Lung (tissue), 12 donors: ENCODE results near the gene C12orf57. TPM values are rescaled to one million over a fixed set of nuclear protein-coding genes. Genes with fewer than 3 reads are reported as not detected.

Experiments used
- ATAC-seq: fragments of 200-7000 bp; cut with Tn5 transposase; one replicate; pipeline ENCODE4 v1.9.1; 2020; ENCODE audit warnings: moderate number of reproducible peaks; ENCODE audit not compliant: insufficient read depth, low FRiP score
- DNase-seq, 3 donors: peaks; one replicate each; pipeline ENCODE4 v3.0.0-alpha.2; 2013 to 2017
- H3K27ac ChIP-seq, 2 donors: one replicate each; pipeline ENCODE4 v1.5.1; 2013; ENCODE audit warnings: mild to moderate bottlenecking in 2 of 2, moderate library complexity in 2 of 2, control low read depth in 1 of 2, inconsistent platforms in 1 of 2, low read depth in 1 of 2, low read length in 1 of 2
- H3K27me3 ChIP-seq, 3 donors: one replicate each; pipeline ENCODE4 v1.5.1; 2013; ENCODE audit warnings: low read length in 2 of 3; ENCODE audit not compliant: control insufficient read depth in 3 of 3, insufficient read depth in 3 of 3
- H3K36me3 ChIP-seq, 4 donors: one replicate each; pipeline ENCODE4 v1.5.1; 2013; ENCODE audit warnings: low read length in 4 of 4, mild to moderate bottlenecking in 1 of 4, moderate library complexity in 1 of 4; ENCODE audit not compliant: control insufficient read depth in 4 of 4, insufficient read depth in 4 of 4
- H3K4me1 ChIP-seq, 5 donors: one replicate each; pipeline ENCODE4 v1.5.1; 2013; ENCODE audit warnings: low read length in 5 of 5, mild to moderate bottlenecking in 2 of 5, moderate library complexity in 1 of 5; ENCODE audit not compliant: control insufficient read depth in 5 of 5, insufficient read depth in 5 of 5
- H3K4me3 ChIP-seq: one replicate; pipeline ENCODE4 v1.5.1; 2013; ENCODE audit warnings: mild to moderate bottlenecking, control low read depth, moderate library complexity
- H3K9ac ChIP-seq, 2 donors: one replicate each; pipeline ENCODE4 v1.5.1; 2013; ENCODE audit warnings: low read length in 2 of 2, control low read depth in 1 of 2; ENCODE audit not compliant: insufficient read depth in 1 of 2
- H3K9me3 ChIP-seq, 4 donors: one replicate each; pipeline ENCODE4 v1.5.1; 2013; ENCODE audit warnings: low read length in 3 of 4, mild to moderate bottlenecking in 1 of 4, moderate library complexity in 1 of 4; ENCODE audit not compliant: control insufficient read depth in 4 of 4, insufficient read depth in 3 of 4
- CTCF ChIP-seq: IDR thresholded peaks from 2 replicates; pipeline ENCODE4 v1.5.1; 2012; ENCODE audit warnings: mild to moderate bottlenecking; ENCODE audit errors: control extremely low read depth, extremely low read depth
- WGBS, 2 donors: extraction: QIAGEN DNeasy Blood & Tissue Kit; methylation state at CpG; one replicate each; pipeline ENCODE4 v1.1.7; 2013; 5-methylcytosine and 5-hydroxymethylcytosine counted together
- polyA plus RNA-seq, 2 donors: library from polyadenylated mRNA; stranded (reverse); fragments of 200-250 nt; gene quantifications; one replicate each; pipeline ENCODE4 v1.2.1, GENCODE V29; 2013
- total RNA-seq, 2 donors: library from RNA; depleted of rRNA in 1 of 2; stranded (reverse); fragments of >200 nt in 1 of 2; gene quantifications; one replicate each; pipeline ENCODE4 v1.2.1, GENCODE V29; 2014 to 2021
- donor health status: control.
- donor health status: control.
- donor health status: Bipolar disorder and iron deficiency.
- donor health status: healthy.
- donor health status: DM: yes; HTN: yes; CAD: no.

Gene C12orf57
- total and polyA plus RNA-seq, 4 donors = 92.9 to 437 (median 283) TPM

- Histone ChIP-seq H3K4me3 (no peak overlapping the region), H3K9ac (peak overlapping the region in 1 of 2 donors; percentile 7), H3K36me3 (peaks cover under 1 to 26% (median 7%) of the 10 kb centered on the region in 4 donors), H3K27ac (peak overlapping the region; percentile 38 to 92), H3K9me3 (no peaks in the 10 kb centered on the region), H3K27me3 (no peaks in the 10 kb centered on the region), H3K4me1 (peaks cover 0 to 29% (median 16%) of the 10 kb centered on the region in 5 donors)
- TF ChIP-seq CTCF = no peak
- whole genome bisulfite sequencing, 2 donors = 28 to 38% methylated on average over 24 of the region's 24 CpGs
- DNase-seq = no peak
- ATAC-seq = peak; percentile 12
These were observed 17.5 kb downstream of the C12orf57 start for GRCh38 chr12:6961278-6961694.

GRCh38 chr12:6961695-6962284 lies 18.0 kb downstream of the C12orf57 start:
- no peak overlapping the region for H3K4me3 ChIP-seq
- WGBS, 2 donors = 11 to 14% methylated on average over 16 of the region's 16 CpGs
- peak overlapping the region; percentile 38 to 92 for H3K27ac ChIP-seq
- ATAC-seq (peak; percentile 23), DNase-seq (peak; percentile 70 to 76 (median 75))
- no peaks in the 10 kb centered on the region for H3K27me3 ChIP-seq
- no peaks in the 10 kb centered on the region for H3K9me3 ChIP-seq
- H3K4me1 ChIP-seq = peaks cover 0 to 27% (median 16%) of the 10 kb centered on the region in 5 donors
- TF ChIP-seq CTCF = no peak
- peaks cover 3 to 27% (median 11%) of the 10 kb centered on the region in 4 donors for H3K36me3 ChIP-seq
- H3K9ac ChIP-seq = peak overlapping the region in 1 of 2 donors; percentile 42

GRCh38 chr12:6962285-6963015 lies 18.6 kb downstream of the C12orf57 start:
- WGBS, 2 donors = 58 to 59% methylated on average over 25 of the region's 25 CpGs
- peak overlapping the region; percentile 38 to 92 for H3K27ac ChIP-seq
- H3K36me3 ChIP-seq = peaks cover 4 to 29% (median 17%) of the 10 kb centered on the region in 4 donors
- DNase-seq (no peak), ATAC-seq (peak; percentile 32)
- peak overlapping the region; percentile 42 to 77 for H3K9ac ChIP-seq
- H3K4me3 ChIP-seq = no peak overlapping the region
- no peaks in the 10 kb centered on the region for H3K9me3 ChIP-seq
- TF ChIP-seq CTCF = no peak
- peaks cover 0 to 27% (median 16%) of the 10 kb centered on the region in 5 donors for H3K4me1 ChIP-seq
- no peaks in the 10 kb centered on the region for H3K27me3 ChIP-seq
